Sigmoid colon (tissue), 4 donors: Measurements from ENCODE around the gene PCDH15.

Source experiments
- CTCF ChIP-seq, 4 experiments: fragments of 450-650 bp in 3 of 4; fragments of 200-600 bp in 1 of 4; IDR thresholded peaks; one replicate each; pipeline ENCODE4 v1.5.1; 2016 to 2019; ENCODE audit warnings: antibody characterized with exemption in 4 of 4, mild to moderate bottlenecking in 3 of 4, moderate library complexity in 2 of 4
- EP300 ChIP-seq, 4 donors: sonication (generic); formaldehyde crosslinking; IDR thresholded peaks; one replicate each; pipeline ENCODE4 v1.6.1; 2017; ENCODE audit warnings: antibody characterized with exemption in 4 of 4
- POLR2A ChIP-seq, 2 donors: fragments of 450-650 bp; IDR thresholded peaks; one replicate each; pipeline ENCODE4 v1.6.1; 2016; ENCODE audit warnings: antibody characterized with exemption in 2 of 2, mild to moderate bottlenecking in 2 of 2, moderate library complexity in 2 of 2
- POLR2AphosphoS5 ChIP-seq, 4 donors: sonication (generic); formaldehyde crosslinking; IDR thresholded peaks; one replicate each; pipeline ENCODE4 v1.6.1; 2017; ENCODE audit warnings: antibody characterized with exemption in 4 of 4

- TF ChIP-seq CTCF (IDR thresholded peaks at IDR 0.05) (no peak), POLR2A (IDR thresholded peaks at IDR 0.05) (no peak), POLR2AphosphoS5 (IDR thresholded peaks at IDR 0.05) (no peak), EP300 (IDR thresholded peaks at IDR 0.05) (no peak)
Observed at GRCh38 chr10:54682554-54682953, 118.5 kb downstream of the PCDH15 start.
